HEK293T (cell line): ENCODE measurements around the gene CCR2.

Experiments
- BHLHE40 ChIP-seq: fragments of 450-650 bp; IDR thresholded peaks from 2 replicates; pipeline ENCODE4 v1.6.1; 2016; ENCODE audit warnings: mild to moderate bottlenecking, moderate library complexity, borderline replicate concordance
- ELF4 ChIP-seq: fragments of 450-650 bp; IDR thresholded peaks from 2 replicates; pipeline ENCODE4 v1.6.1; 2017; ENCODE audit warnings: antibody characterized with exemption
- FOXA1 ChIP-seq: fragments of 450-650 bp; IDR thresholded peaks from 2 replicates; pipeline ENCODE4 v1.6.1; 2016; ENCODE audit warnings: mild to moderate bottlenecking
- FOXK2 ChIP-seq: fragments of 450-650 bp; IDR thresholded peaks from 2 replicates; pipeline ENCODE4 v1.6.1; 2016; ENCODE audit warnings: mild to moderate bottlenecking
- FOXM1 ChIP-seq: fragments of 450-650 bp; IDR thresholded peaks from 2 replicates; pipeline ENCODE4 v1.6.1; 2017; ENCODE audit warnings: mild to moderate bottlenecking, borderline replicate concordance
- PKNOX1 ChIP-seq: fragments of 450-650 bp; IDR thresholded peaks from 2 replicates; pipeline ENCODE4 v1.6.1; 2016
- SUZ12 ChIP-seq: fragments of 450-650 bp; IDR thresholded peaks from 2 replicates; pipeline ENCODE4 v1.6.1; 2016; ENCODE audit warnings: mild to moderate bottlenecking

GRCh38 chr3:46344476-46344875 is 9.4 kb upstream of the CCR2 start:
- TF ChIP-seq SUZ12 (no peak), ELF4 (no peak), BHLHE40 (no peak), FOXM1 (no peak), PKNOX1 (no peak), FOXK2 (no peak), FOXA1 (no peak)
